IMR-90 (cell line): ENCODE data around the gene RHOG. TPM values are rescaled to one million over a fixed set of nuclear protein-coding genes. Genes with fewer than 3 reads are reported as not detected.

ENCODE experiments used
- ATAC-seq: fragments of 200-7000 bp; cut with Tn5 transposase; 2 replicates; pipeline ENCODE4 v1.9.1; 2020; ENCODE audit warnings: low read depth, mild to moderate bottlenecking, moderate library complexity
- BruUV-seq: library from RNA; stranded (reverse); fragments of 400-500 nt; replicated peaks from 2 replicates; lab custom pipeline; 2021; lab: Mats Ljungman, UMichigan
- CTCF ChIA-PET: fragments of 300-600 bp; formaldehyde crosslinking; extraction: SDS; loops from one replicate; lab custom pipeline; 2021; ENCODE audit warnings: antibody characterized with exemption; lab: Yijun Ruan, JAX
- POLR2A ChIA-PET: fragments of 300-600 bp; sonication (Branson Sonifier 250); formaldehyde crosslinking; loops from one replicate; lab custom pipeline; 2022; ENCODE audit warnings: antibody characterized with exemption; ENCODE audit not compliant: unreplicated experiment; lab: Charles Lee
- DNase-seq: peaks from one replicate; pipeline ENCODE4 v3.0.0; 2013
- H2AFZ ChIP-seq: replicated peaks from 2 replicates; pipeline ENCODE3; 2013; ENCODE audit warnings: low read length, mild to moderate bottlenecking; ENCODE audit not compliant: poor library complexity
- H2AK5ac ChIP-seq: 2 replicates; pipeline ENCODE4 v1.6.1; 2013; ENCODE audit warnings: low read depth, low read length, inconsistent platforms
- H2AK9ac ChIP-seq: replicated peaks from 2 replicates; pipeline ENCODE3; 2013; ENCODE audit warnings: mild to moderate bottlenecking, low read depth, low read length, moderate library complexity; ENCODE audit not compliant: poor library complexity
- H2BK120ac ChIP-seq: 2 replicates; pipeline ENCODE4 v1.6.1; 2013; ENCODE audit warnings: low read depth, low read length, inconsistent platforms
- H2BK15ac ChIP-seq: 3 replicates; pipeline ENCODE4 v1.6.1; 2013; ENCODE audit warnings: low read depth, low read length, inconsistent platforms
- H2BK20ac ChIP-seq: 2 replicates; pipeline ENCODE4 v1.6.1; 2013; ENCODE audit warnings: low read depth, mild to moderate bottlenecking, inconsistent platforms, low read length, moderate library complexity
- H2BK5ac ChIP-seq: 2 replicates; pipeline ENCODE4 v1.6.1; 2013; ENCODE audit warnings: mild to moderate bottlenecking, low read depth, low read length, inconsistent platforms; ENCODE audit not compliant: poor library complexity, severe bottlenecking
- H3K14ac ChIP-seq: replicated peaks from 2 replicates; pipeline ENCODE4 v1.6.1; 2013; ENCODE audit warnings: low read depth, low read length, inconsistent platforms
- H3K18ac ChIP-seq: 2 replicates; pipeline ENCODE4 v1.6.1; 2013; ENCODE audit warnings: low read depth, low read length, control low read depth
- H3K23ac ChIP-seq: 2 replicates; pipeline ENCODE4 v1.6.1; 2013; ENCODE audit warnings: low read depth, low read length, inconsistent platforms
- H3K27ac ChIP-seq: 2 replicates; pipeline ENCODE4 v1.5.1; 2013; ENCODE audit warnings: mild to moderate bottlenecking, control low read depth, low read length; ENCODE audit not compliant: insufficient read depth
- H3K27me3 ChIP-seq: 2 replicates; pipeline ENCODE4 v1.6.1; 2013; ENCODE audit warnings: low read length; ENCODE audit not compliant: control insufficient read depth, insufficient read depth
- H3K36me3 ChIP-seq: 2 replicates; pipeline ENCODE4 v1.6.1; 2013; ENCODE audit warnings: low read length, mixed read lengths; ENCODE audit not compliant: control insufficient read depth, insufficient read depth
- H3K4ac ChIP-seq: 2 replicates; pipeline ENCODE4 v1.6.1; 2013; ENCODE audit warnings: low read depth, low read length, inconsistent platforms
- H3K4me1 ChIP-seq: 2 replicates; pipeline ENCODE4 v1.6.1; 2013; ENCODE audit warnings: low read length, mixed read lengths; ENCODE audit not compliant: control insufficient read depth, insufficient read depth
- H3K4me2 ChIP-seq: 2 replicates; pipeline ENCODE4 v1.6.1; 2013; ENCODE audit warnings: low read depth, mild to moderate bottlenecking, control low read depth, low read length, moderate library complexity
- H3K4me3 ChIP-seq: 2 replicates; pipeline ENCODE4 v1.5.1; 2013; ENCODE audit warnings: low read depth, mild to moderate bottlenecking, control low read depth, low read length, moderate library complexity; ENCODE audit not compliant: insufficient read depth
- H3K56ac ChIP-seq: 2 replicates; pipeline ENCODE4 v1.6.1; 2013; ENCODE audit warnings: low read length, inconsistent platforms; ENCODE audit not compliant: insufficient read depth; ENCODE audit errors: extremely low read depth
- H3K79me1 ChIP-seq, 2 experiments: 2 replicates each; pipeline ENCODE4 v1.6.1; 2013; ENCODE audit warnings: low read length in 2 of 2, inconsistent platforms in 1 of 2, low read depth in 1 of 2
- H3K9ac ChIP-seq: 2 replicates; pipeline ENCODE4 v1.6.1; 2013; ENCODE audit warnings: low read depth, low read length, control low read depth
- H3K9me1 ChIP-seq: 2 replicates; pipeline ENCODE4 v1.6.1; 2013; ENCODE audit warnings: low read length, inconsistent platforms; ENCODE audit not compliant: insufficient read depth
- H3K9me3 ChIP-seq: 2 replicates; pipeline ENCODE4 v1.6.1; 2013; ENCODE audit warnings: low read length; ENCODE audit not compliant: control insufficient read depth, insufficient read depth
- H4K20me1 ChIP-seq: 2 replicates; pipeline ENCODE4 v1.6.1; 2013; ENCODE audit warnings: low read length, inconsistent platforms; ENCODE audit not compliant: insufficient read depth
- H4K5ac ChIP-seq: 2 replicates; pipeline ENCODE4 v1.6.1; 2013; ENCODE audit warnings: mild to moderate bottlenecking, low read depth, low read length, control low read depth
- H4K8ac ChIP-seq, 2 experiments: 2 replicates each; pipeline ENCODE4 v1.6.1; 2013; ENCODE audit warnings: low read depth in 2 of 2, low read length in 2 of 2, control low read depth in 1 of 2, inconsistent platforms in 1 of 2
- H4K91ac ChIP-seq: 2 replicates; pipeline ENCODE4 v1.6.1; 2013; ENCODE audit warnings: low read depth, low read length, inconsistent platforms; ENCODE audit not compliant: insufficient read depth
- CEBPB ChIP-seq: IDR thresholded peaks from 2 replicates; pipeline ENCODE4 v1.6.1; 2012; ENCODE audit warnings: low read depth, low read length, improper control_type of control experiment
- CTCF ChIP-seq: conservative IDR thresholded peaks from 2 replicates; pipeline ENCODE4 v1.5.1; 2012; ENCODE audit warnings: mild to moderate bottlenecking, low read depth, low read length, improper control_type of control experiment
- ELK1 ChIP-seq: fragments of 150-350 bp; IDR thresholded peaks from 2 replicates; pipeline ENCODE4 v1.6.1; 2016; ENCODE audit warnings: low read depth, mild to moderate bottlenecking, low read length, moderate library complexity, borderline replicate concordance
- MAFK ChIP-seq: IDR thresholded peaks from 2 replicates; pipeline ENCODE4 v1.6.1; 2012; ENCODE audit warnings: low read depth, low read length, improper control_type of control experiment
- MAZ ChIP-seq: IDR thresholded peaks from 2 replicates; pipeline ENCODE4 v1.6.1; 2012; ENCODE audit warnings: low read depth, mild to moderate bottlenecking, low read length, improper control_type of control experiment, moderate library complexity, borderline replicate concordance
- NFE2L2 ChIP-seq: fragments of 150-350 bp; IDR thresholded peaks from 2 replicates; pipeline ENCODE4 v1.6.1; 2016; ENCODE audit warnings: low read depth, mild to moderate bottlenecking, low read length
- POLR2A ChIP-seq: IDR thresholded peaks from 2 replicates; pipeline ENCODE4 v1.6.1; 2012; ENCODE audit warnings: mild to moderate bottlenecking, low read depth, low read length
- RAD21 ChIP-seq: IDR thresholded peaks from 2 replicates; pipeline ENCODE4 v1.6.1; 2012; ENCODE audit warnings: low read length, improper control_type of control experiment
- RCOR1 ChIP-seq: IDR thresholded peaks from 2 replicates; pipeline ENCODE4 v1.6.1; 2012; ENCODE audit warnings: mild to moderate bottlenecking, low read length, improper control_type of control experiment; ENCODE audit not compliant: insufficient replicate concordance
- RFX5 ChIP-seq: IDR thresholded peaks from 2 replicates; pipeline ENCODE4 v1.8.0; 2012; ENCODE audit warnings: low read depth, mild to moderate bottlenecking, low read length, moderate library complexity
- WGBS, 2 experiments: methylation state at CpG; one replicate each; pipeline versions ENCODE4 v1.1.5 to v1.1.7; 2013; ENCODE audit warnings: missing lambda C conversion rate in 2 of 2; ENCODE audit not compliant: insufficient read length in 1 of 2; ENCODE audit errors: extremely low coverage in 2 of 2; 5-methylcytosine and 5-hydroxymethylcytosine counted together
- dilution Hi-C: fragments of 300-500 bp; cut with HindIII; formaldehyde crosslinking; loops from one replicate; pipeline ENCODE4 v1.14.3; 2018; ENCODE audit warnings: low sequenced_read_pairs; ENCODE audit not compliant: unreplicated experiment
- in situ Hi-C: fragments of 300-500 bp; cut with MboI; formaldehyde crosslinking; loops from 3 replicates; pipeline ENCODE4 v1.14.3; 2019; ENCODE audit warnings: low sequenced_read_pairs, inconsistent platforms, mixed read lengths
- intact Hi-C: fragments of 100-400 bp; cut with micrococcal nuclease; formaldehyde crosslinking; loops from 2 replicates; pipeline ENCODE4 v1.10.0; 2022
- polyA plus RNA-seq, 3 experiments: library from polyadenylated mRNA; depleted of rRNA; stranded (reverse); fragments of >200 nt; gene quantifications; 2 replicates each; pipeline ENCODE4 v1.2.3, GENCODE V29; 2012; ENCODE audit warnings: low replicate concordance in 1 of 3
- total RNA-seq: library from RNA; depleted of rRNA; stranded (reverse); fragments of >200 nt; gene quantifications from 2 replicates; pipeline ENCODE4 v1.2.3, GENCODE V29; 2012

RHOG gene
- total and polyA plus RNA-seq, 2 of the 4 experiments (the other 2 are of a cell fraction), result 16.3 to 114 TPM

GRCh38 chr11:3832816-3833215 lies 7.9 kb downstream of the RHOG start:
- H3K79me1 ChIP-seq, result peaks cover 55 to 90% of the 10 kb centered on the region in 2 experiments

More at GRCh38 chr11:3832816-3833215, 7.9 kb downstream of the RHOG start:
- Histone ChIP-seq H3K4ac (no peak overlapping the region), H4K20me1 (peaks cover 84% of the 10 kb centered on the region), H3K27me3 (no peaks in the 10 kb centered on the region), H3K14ac (no peak overlapping the region), H2BK15ac (no peak overlapping the region), H3K4me2 (no peak overlapping the region), H3K9me3 (no peaks in the 10 kb centered on the region), H2AK9ac (no peak overlapping the region), H3K56ac (no peak overlapping the region), H2BK5ac (no peak overlapping the region), H3K4me3 (no peak overlapping the region), H4K8ac (no peak overlapping the region), H4K5ac (no peak overlapping the region), H3K27ac (no peak overlapping the region), H2BK20ac (no peak overlapping the region), H3K4me1 (peaks cover 11% of the 10 kb centered on the region), H2AFZ (no peak overlapping the region), H3K36me3 (peaks cover 12% of the 10 kb centered on the region), H2AK5ac (no peak overlapping the region), H4K91ac (no peak overlapping the region), H3K9ac (no peak overlapping the region), H3K9me1 (peaks cover 46% of the 10 kb centered on the region), H3K18ac (no peak overlapping the region), H3K23ac (no peak overlapping the region), H2BK120ac (no peak overlapping the region)
- TF ChIP-seq RCOR1 (no peak), POLR2A (no peak), NFE2L2 (no peak), MAZ (no peak), CTCF (no peak), RFX5 (no peak), ELK1 (no peak), RAD21 (no peak), MAFK (no peak), CEBPB (no peak)
- ChIA-PET POLR2A (no interaction called here), CTCF (no interaction called here)
- in situ Hi-C loops, result no loop called here
- dilution Hi-C loops, result no loop called here
- DNase-seq, result no peak
- ATAC-seq, result no peak
- intact Hi-C loops, result no loop called here
- BruUV-seq, result no TSS peak
- WGBS, 2 experiments, result no CpG with 5 or more reads among the region's 2 CpGs
